HL-60/S4 (cell line): ENCODE data around the gene SLC38A2.
"Not testable (repeated sequence)": the region's sequence is repeated elsewhere in the genome, so short reads cannot be mapped to it uniquely, and the experiment has no call there.

Experiments
- in situ Hi-C: fragments of 300-500 bp; cut with MboI; formaldehyde crosslinking; loops from 2 replicates; pipeline ENCODE4 v1.14.3; 2022; ENCODE audit warnings: low sequenced_read_pairs

Gene SLC38A2

DNA sequence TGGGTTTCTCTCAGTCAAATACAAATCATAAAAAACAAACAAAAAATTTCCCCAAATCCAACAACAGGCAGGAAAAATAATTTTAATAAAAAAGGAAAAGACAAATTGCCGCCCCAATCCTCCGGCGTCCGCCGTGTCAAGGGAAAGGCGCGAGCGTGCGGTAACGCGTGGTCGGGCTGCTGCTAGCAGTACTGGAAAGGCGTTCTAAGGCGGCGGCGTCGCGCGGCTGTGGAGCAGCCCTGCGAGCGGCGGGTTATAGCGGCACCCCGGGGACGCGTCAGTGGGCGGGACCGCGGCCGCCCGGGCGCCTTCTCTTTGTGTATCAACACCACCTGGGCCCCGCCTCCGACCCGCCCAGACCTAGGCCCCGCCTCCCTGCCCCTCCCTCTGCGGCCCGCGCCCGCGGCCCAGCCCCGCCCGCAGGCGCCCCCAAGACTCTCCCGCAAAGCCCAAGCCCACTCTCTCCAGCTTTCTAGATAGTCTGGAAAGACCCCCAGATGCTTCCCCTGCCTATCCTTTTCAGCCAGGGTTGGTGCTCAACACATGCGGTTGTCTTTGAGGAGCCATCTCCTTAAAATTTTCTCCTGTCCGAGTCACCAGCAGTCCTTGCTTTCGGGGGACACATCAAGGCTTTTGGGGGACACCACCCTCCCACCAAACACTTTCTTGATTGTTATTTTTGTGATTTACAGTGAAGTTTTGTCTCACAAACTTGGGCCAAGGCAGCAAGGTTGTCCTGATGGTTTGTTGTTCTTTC lies at the start of gene SLC38A2:
TSS of gene SLC38A2 (minus strand) at position 230 of the 757 bp plus-strand sequence. CDS start 1,480 bp downstream, outside the sequence.
- in situ Hi-C loops = loop anchor here (10.0 kb wide), 1 partner anchor 292 kb away; no protein-coding TSS in a partner anchor

DNA sequence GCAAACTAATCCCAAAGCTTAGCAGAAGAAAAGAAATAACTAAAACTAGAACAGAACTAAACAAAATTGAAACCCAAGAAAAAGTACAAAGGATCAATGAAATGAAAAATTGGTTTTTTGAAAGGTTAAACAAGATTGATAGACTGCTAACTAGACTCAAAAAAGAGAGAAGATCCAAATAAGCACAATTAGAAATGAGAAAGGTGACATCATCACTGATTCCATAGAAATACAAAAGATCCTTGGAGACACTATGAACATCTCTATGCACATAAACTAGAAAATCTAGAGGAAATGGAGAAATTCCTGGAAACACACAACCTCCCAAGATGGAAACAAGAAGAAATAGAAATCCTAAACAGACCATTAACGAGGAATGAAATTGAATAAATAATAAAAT lies 47.1 kb upstream of the SLC38A2 start:
- in situ Hi-C loops = no loop called here

DNA sequence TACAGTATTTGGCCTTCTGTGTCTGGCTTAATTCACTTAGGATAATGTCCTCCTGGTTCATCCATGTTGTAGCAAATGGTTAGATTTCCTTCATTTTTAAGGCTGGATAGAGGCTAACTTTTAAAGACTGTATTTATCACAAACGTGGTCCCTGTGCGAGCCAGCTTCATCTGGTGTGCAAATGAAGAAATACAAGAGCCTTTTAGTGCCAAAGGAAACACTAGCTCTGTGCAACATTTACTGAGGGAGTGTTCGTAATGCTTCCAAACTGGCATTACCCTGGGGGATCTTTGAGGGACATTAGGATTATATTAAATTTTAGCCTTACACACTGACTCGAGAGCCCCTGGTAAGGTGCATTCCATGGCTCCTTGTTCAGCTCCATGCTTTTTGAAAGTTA lies 43.0 kb upstream of the SLC38A2 start:
- in situ Hi-C loops = no loop called here

DNA sequence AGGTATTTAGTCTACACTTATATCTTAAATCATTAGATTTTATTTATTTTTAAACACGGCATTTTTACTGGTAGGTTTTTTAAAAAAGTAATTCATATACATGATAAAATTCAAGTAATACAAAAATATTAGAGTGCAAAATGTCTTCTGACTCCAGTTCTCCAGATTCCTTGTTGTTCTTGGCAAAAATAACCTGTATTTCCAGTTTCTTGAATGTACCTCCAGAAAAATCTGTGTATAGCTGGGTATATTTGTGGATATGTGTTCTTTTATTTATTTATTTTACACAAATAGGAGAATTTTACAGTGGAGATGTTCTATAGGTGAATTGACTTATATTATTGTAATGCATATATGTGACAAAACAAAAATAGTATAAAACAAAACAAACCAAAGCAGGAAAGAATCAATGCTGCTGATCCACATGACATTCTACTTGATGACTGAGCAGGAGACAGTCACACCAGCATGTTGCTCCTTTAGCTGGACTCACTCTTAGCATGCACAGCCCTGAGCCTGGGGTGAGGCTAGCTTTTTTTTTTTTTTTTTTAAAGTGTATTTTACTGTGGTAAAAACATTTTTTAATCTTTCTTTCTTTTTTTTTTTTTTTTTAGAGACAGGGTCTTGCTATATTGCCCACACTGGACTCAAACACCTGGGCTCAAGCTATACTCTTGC lies 42.2 kb upstream of the SLC38A2 start:
- in situ Hi-C loops = no loop called here

DNA sequence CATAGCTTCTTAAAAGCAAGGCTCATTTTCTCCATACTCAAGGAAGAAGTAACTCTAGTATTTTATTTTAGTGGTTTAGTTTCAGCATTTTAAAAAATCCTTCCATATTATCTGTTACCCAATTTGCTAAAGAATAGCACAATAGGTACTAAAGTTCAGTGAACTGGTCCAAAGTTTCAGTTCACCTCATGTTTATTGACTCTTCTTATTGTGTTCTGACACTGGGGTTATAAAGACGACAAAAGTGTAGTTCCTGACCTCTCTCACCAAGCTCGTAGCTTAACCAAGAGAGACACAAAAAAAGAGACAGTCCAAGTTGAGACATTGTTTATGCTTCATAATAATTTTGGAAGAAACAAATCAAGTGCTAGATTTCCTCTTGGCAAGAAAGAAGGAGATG lies 40.8 kb upstream of the SLC38A2 start:
- in situ Hi-C loops = no loop called here

DNA sequence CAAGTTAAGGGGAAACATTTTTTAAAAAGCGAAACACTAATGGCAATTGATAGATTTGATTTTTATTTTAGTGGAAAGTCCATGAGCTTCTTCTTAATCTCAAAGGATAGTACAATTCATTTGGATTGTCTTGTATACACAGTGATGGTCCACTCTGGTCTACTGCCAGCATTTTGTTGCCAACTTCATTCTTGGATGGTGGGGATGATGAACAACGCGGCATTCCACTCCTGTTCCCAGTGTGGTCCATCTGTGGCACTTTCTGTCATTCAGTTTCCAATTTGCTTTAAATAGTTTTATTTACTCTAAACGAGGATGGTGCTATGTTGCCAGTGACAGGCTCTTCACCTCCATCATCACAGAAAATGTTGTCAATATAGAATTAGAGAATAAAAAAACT lies 40.3 kb upstream of the SLC38A2 start:
- in situ Hi-C loops = no loop called here

DNA sequence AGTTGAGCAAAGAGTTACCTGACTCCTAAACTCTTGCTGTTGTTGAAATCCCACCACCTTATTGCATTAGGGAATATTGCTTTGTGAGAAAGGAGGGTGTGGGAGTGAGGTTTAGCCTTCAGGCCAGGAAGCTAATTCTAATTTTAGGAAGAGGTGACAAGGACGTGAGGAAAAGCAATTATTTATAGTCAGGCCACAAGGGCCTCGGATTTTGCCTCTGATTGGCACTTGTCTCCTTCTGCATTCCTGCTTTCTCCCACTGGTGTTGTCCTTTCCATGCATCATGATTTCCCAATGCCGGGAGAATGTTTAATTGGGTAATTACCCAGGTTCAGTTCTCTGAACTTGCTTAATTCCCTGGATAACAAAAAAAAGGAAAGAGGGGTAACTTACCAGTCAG lies 37.9 kb upstream of the SLC38A2 start:
- in situ Hi-C loops = no loop called here

DNA sequence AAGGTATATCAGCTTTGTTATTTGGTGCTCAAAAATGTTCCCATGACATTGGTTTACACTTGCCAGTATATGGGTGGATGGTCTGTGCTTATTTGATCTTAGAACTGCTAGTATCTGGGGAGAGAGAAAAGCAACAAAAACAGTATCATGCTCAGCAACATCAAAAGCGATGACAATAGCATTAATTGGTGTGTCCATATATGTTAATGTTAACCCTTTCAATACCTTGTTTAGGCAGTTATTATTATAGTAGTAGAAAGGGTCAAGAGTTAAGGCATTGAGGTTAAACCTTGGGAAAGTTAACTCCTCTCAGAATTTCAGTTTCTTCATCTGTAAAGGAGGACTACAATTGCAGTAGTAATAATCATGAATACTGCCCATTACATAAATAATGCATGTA lies 37.4 kb upstream of the SLC38A2 start:
- in situ Hi-C loops = no loop called here

DNA sequence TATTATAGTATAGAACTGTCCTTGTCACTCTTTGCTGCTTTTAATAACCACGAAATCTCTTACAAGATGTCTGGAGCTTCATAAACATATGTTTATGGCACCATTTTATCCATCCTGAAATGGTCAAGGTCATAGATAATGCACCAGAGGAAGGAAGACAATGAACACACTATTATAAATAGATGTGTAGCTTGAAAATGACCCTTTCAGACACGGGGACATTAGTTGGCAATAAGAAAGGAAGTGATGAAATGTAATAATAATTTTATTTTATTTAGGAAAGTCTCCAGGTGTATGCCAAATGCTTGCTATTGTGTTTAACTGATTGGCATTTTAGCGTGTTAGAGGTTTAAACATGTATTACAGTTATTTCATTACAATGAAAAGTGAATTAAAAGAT lies 36.8 kb upstream of the SLC38A2 start:
- in situ Hi-C loops = no loop called here

DNA sequence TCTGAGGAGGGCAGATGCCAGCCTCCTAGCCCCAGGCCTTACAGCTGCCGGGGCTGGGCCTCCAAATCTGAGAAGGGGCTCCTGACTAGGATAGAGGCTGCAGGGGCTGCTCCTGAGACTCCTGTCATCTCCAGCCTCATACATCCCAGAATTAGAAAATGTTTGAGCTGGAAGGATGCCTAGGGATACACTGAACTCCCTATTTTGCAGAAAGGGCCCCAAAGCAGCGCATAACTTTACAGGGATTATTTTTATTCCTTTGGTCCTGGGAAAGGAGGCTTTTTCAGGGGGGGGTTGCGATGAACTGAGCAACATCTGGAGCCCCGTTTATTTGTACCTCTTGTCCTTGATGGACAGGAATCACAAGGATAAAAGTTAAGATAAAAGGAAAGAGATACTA lies 35.9 kb upstream of the SLC38A2 start:
- in situ Hi-C loops = no loop called here

DNA sequence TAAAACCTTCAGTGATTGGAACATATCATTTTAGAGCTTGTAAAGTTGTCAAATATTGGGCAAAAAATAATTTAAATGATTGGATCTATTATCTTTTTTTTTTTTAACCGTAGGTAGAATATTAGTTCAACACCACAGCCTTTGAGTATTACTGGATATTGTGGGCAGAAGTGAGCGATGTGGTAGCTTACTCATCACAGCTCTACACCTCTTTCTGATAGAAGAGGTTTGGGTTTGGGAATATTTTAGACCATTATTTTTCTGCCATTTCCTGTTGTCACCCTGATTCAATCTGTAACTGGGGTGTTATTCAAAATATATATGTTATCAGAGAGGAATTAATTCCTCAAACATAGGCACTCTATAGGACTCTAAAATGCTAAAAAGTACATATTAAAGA lies 34.8 kb upstream of the SLC38A2 start:
- in situ Hi-C loops = no loop called here

DNA sequence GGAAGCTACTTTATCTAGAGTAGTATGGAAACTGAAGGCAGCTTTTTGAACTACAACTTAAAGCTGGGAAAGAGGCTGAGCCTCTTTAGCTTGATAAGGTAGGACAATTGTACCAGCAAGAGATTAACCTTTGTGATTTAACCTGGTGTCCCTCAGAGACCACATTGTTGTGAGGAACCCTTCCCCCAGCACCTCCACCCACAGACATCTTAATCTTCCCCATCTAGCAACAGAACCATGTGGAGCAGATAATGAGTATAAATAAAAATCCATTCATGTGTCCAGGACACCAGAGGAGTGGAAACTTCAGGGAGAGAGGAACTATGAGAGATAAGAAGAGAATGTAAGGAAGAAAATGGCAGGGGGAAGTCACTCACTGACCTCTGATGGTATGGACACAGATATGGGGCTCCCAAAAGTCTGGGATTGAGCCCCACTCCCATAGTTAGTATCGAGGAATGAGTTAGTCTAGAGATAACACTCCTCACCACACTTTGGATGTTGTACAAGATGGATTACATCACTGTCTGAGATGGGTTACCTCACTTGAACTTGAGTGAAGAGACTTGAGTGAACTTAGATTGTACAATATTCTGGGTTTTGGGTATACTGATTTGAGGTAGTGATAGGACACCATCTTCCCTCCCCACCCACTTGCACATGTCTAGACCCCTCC lies 33.9 kb upstream of the SLC38A2 start:
- in situ Hi-C loops = no loop called here

DNA sequence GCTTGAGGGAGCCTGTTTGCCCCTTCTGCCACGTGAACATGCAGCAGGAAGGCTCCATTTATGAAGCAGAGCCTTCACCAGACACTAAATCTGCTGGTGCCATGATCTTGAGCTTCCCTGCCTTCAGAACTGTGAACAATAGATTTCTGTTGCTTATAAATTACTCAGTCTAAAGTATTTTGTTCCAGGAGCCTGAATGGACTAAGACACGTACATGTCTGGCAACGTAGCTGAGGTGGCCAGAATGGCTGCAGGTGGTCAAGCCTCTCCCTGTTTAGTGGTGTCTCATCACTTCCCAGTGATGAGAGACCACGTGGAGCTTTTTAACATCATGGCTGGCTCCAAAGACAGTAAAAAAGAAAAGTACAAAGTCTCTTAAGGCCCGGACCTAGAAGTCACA lies 32.2 kb upstream of the SLC38A2 start:
- in situ Hi-C loops = no loop called here

DNA sequence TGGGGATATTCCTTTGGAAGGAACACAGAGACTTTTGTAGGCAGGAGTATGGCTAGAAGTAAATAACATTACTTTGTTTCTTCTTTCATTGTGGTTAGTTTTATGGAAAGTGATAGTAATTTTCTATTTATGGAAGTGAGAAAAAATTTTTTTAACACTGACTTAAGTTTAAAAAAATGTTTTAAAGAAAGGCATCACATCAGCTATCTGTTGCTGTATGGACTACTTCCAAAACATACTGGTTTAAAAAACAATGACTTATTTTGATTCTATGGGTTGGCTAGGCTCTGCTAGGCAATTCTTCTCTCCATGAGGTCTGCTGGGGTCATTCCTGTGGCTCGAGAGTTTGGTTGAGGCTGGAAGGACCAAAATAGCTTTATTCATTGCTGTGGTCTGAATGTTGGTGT lies 31.7 kb upstream of the SLC38A2 start:
- in situ Hi-C loops = no loop called here

DNA sequence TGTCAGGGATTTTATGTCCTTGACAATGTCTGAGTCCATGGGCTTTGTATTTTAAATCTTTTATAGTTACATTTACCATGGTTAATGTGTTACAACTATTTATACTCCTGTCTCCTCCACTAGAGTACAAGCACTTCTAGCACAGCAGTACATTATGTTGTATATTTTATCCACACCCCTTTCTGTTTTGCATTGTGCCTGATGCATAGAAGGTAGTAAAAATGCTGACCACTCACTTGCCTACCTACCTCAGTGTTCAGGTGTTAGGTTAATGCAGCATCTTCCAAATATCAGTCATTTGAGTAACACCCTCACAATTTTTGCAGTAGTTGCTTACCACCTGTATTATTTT lies 31.1 kb upstream of the SLC38A2 start:
- in situ Hi-C loops = no loop called here

DNA sequence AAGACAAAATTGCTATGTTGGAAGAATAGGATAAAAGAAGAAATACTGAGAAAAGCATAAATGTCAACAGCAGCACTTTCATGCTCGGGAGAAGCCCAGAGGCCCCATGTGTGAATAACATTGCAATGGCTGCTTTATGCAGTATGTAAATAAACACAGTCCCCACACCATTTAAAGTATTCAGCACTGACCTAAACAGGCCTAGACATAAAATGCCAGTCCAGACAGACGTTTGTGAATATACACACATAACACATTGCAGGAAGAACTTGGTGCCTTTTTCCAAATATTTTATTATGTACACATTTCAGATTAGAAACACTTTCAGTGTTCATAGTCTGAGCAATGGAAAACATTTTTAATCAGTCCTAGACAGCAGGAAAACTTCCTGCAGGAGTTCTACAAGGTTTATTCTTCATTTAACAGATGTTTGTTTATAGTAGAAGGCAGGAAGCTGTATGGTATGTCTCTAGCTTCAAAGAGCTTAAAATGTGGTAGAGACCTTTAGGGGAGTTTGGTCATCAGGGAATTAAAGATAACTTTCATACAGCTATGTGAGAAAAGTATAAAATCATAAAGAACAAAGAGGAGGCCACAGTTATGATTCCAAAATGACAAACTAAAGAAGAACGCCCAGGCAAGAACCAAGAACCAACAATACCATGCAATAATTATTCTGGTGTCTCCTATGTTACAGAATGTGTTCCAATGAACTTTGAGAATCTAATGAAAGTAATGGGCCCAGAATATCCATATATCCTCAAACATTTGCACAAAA lies 30.6 kb upstream of the SLC38A2 start:
- in situ Hi-C loops = no loop called here

DNA sequence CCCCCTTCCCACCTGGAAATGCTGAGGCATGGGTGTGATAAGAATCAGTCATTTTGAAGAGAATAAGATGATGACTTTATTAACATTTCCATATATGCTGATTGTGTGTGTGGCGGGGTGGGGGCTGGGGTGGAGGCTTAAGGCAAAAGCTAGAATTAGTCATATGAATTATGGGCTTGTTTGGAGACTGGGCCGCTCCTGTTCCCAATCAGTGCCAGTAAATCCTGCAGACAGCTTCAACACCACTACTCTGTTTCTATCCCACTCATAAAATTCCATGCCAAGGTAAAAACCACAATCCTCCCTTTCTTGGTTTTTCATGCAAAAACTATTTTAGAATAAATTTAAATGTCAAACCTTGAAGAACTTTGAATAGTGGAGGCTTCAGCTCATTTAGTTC lies 29.9 kb upstream of the SLC38A2 start:
- in situ Hi-C loops = no loop called here

DNA sequence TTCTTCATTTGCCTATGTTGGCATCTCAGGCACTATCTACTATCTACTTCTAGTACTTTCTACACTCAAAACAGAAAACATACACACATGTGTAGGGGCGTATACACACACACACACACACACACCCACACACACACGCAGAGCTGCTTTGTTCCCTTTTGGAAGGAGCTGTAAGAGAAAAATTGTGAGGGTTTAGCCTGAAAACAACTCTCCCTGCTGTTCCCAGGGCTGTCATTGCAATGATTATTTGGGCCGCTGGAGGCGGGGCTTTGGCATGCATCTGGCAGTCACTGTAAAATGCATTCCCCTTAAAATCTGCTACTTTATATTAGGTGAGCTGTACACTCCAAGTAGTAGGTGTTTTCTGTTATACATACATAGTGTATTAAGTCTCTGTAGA lies 29.1 kb upstream of the SLC38A2 start:
- in situ Hi-C loops = no loop called here

DNA sequence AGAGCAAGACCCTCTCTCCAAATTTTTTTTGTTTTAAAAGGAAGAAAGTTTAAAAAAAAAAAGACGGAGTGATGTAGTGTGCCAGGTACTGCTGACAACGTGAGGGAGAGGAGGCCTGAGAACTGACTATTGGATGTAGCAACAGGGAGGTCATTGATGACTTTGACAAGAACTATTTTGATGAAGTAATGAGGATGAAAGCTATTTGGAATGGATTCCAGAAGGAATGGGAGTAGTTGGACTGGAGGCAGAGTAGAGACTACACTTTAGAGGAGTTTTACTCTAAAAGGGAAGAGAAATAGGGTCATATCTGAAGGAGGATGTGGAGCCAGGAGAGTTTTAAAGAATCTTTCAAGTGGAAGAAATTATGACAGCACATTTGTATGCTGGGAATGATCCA lies 27.8 kb upstream of the SLC38A2 start:
- in situ Hi-C loops = no loop called here

DNA sequence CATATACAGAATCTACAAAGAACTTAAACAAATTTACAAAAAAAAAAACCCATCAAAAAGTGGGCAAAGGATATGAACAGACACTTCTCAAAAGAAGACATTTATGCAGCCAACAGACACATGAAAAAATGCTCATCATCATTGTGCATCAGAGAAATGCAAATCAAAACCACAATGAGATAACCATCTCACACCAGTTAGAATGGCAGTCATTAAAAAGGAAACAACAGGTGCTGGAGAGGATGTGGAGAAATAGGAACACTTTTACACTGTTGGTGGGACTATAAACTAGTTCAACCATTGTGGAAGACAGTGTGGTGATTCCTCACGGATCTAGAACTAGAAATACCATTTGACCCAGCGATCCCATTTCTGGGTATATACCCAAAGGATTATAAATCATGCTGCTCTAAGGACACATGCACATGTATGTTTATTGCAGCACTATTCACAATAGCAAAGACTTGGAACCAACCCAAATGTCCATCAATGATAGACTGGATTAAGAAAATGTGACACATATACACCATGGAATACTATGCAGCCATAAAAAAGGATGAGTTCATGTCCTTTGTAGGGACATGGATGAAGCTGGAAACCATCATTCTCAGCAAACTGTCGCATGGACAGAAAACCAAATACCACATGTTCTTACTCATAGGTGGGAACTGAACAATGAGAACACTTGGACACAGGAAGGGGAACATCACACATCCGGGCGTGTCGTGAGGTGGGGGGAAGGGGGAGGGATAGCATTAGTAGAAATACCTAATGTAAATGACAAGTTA lies 27.1 kb upstream of the SLC38A2 start:
- in situ Hi-C loops = not testable (repeated sequence)

DNA sequence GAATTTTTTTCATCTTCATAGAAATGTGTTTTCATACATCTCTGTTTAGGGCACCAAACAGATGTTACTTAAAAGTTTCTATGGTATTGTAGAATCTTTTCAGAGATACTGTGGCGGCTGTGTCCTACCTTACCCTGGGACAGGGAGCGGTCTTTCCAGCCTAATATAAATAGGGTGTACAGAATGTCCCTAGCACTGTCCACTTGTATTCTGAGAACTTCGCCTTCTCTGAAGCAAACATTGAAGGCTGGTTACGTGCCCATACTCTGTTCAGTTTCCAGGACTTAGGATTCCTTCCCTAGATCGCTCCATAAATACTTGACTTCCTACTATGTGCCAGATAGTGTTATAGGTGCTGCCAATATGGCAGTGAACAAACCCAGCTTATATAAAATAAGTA lies 24.3 kb upstream of the SLC38A2 start:
- in situ Hi-C loops = no loop called here
